ENCODE results near the gene PFKFB4. TPM values are rescaled to one million over a fixed set of nuclear protein-coding genes. Genes with fewer than 3 reads are reported as not detected.
A peak's percentile ranks its signal among the peaks of the same experiment; 100 is the strongest.

The PFKFB4 gene
- total RNA-seq (2021; fragmentation: NEBNext Ultra II Directional; extraction: Animal tissue kit (Norgen Biotek cat#: 25700)) (10.7 and 11.3 TPM in 2 replicates), polyA plus RNA-seq (2011; rRNA removed) (20.1 and 20.3 TPM in 2 replicates), polyA minus RNA-seq (2011; rRNA and poly(A)+ RNA removed) (17.4 and 24.1 TPM in 2 replicates)
- polyA plus RNA-seq (2011; cell fraction: cytosol; rRNA removed) = 21.1 TPM
- 47.8 TPM for polyA plus RNA-seq (2011; cell fraction: nucleus; rRNA removed)
- polyA plus RNA-seq (2012, experiment 1 of 2) = 10.5 to 17.4 TPM (median 13.7 TPM) in 4 replicates
- 11.5 TPM for polyA plus RNA-seq (2012, experiment 2 of 2)
- polyA plus RNA-seq (2013, experiment 1 of 2) = 7.8 TPM
- polyA plus RNA-seq (2013, experiment 2 of 2) = 7.2 TPM
- polyA minus RNA-seq (2011; cell fraction: cytosol; rRNA and poly(A)+ RNA removed) = 13.2 TPM
- 16.4 TPM for polyA minus RNA-seq (2011; cell fraction: nucleus; rRNA and poly(A)+ RNA removed)
- long read RNA-seq, experiment 1, partial matches to known transcripts = 2 of 8 reads
- long read RNA-seq, experiment 1, other reads (novel, unspliced or antisense) = 6 of 8 reads
- long read RNA-seq, experiment 2, partial matches to known transcripts = 1 of 2 reads
- long read RNA-seq, experiment 2, other reads (novel, unspliced or antisense) = 0 of 2 reads

DNA sequence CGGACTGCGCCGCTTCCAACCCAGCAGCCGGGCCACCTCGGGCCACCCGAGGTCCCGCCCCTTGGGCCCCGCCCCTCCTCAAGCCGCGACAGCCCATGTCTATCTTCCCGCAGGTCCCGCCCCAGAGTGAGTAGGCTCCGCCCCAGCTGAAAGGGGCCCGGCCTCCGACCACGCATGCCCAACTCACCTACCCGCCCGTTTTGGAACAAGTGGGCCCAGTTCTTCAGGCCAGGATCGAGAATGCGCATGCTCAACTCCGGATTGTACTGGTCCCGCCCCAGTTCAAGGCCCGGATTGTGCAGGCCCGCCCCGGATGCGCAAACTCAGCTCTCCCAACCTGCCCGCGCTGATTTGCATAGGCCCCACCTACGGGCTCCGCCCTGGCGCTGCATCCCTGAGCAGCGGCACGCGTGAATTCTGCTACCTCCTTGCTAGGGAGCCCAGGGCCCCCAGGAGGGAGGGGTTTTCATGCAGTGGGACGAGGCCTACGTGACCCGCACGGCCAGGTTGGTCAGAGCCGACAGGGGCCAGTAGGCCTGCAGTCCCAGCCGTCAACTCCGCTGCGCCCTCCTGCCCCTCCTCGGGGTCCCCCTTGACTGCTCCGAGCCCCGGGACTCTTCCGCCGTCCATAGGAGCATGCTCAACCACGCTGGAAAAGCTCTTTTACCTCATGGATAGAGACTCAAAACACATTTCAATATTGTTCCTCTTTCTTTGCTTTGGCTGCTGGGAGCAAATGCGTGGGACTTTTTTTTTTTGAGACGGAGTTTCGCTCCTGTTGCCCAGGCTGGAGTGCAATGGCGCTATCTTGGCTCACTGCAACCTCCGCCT lies at the start of gene PFKFB4:
TSS of gene PFKFB4 (minus strand) at position 8 of the 831 bp plus-strand sequence. CDS start 26 bp downstream, outside the sequence.
- Histone ChIP-seq H3K4me1 (replicated peaks in 1 of 4; ENCODE audit: control insufficient read depth in 3 of 4, insufficient read depth in 4 of 4, low read length in 3 of 4) (peaks cover 4 to 33% (median 22%) of the 10 kb centered on the region in 4 experiments), H3K9me3 (ENCODE audit: insufficient read depth in 2 of 2, low read depth in 1 of 2, low read length in 1 of 2) (no peaks in the 10 kb centered on the region), H3K23me2 (ENCODE audit: low read depth, low read length) (peaks cover 2% of the 10 kb centered on the region; the same call in 1 of the 2 replicates), H3K79me1 (ENCODE audit: low read depth, low read length) (peaks cover 11% of the 10 kb centered on the region), H3K4ac (replicated peaks; ENCODE audit: insufficient read length, low read depth, low read length) (no peak within 1 kb of the TSS), H2BK12ac (ENCODE audit: low read depth, low read length) (no peak within 1 kb of the TSS), H3K36me3 (ENCODE audit: control insufficient read depth in 2 of 4, insufficient read depth in 4 of 4, low read length in 3 of 4) (no peaks in the 10 kb centered on the region), H3K4me2 (ENCODE audit: insufficient read depth in 1 of 2, low read depth in 2 of 2, low read length in 2 of 2) (peak within 1 kb of the TSS; percentile 78 to 84), H2BK120ac (replicated peaks; ENCODE audit: low read depth, low read length) (no peak within 1 kb of the TSS), H2AK5ac (ENCODE audit: low read depth, low read length) (no peak within 1 kb of the TSS), H2BK5ac (ENCODE audit: low read depth, low read length) (peak within 1 kb of the TSS; percentile 79), H4K91ac (replicated peaks; ENCODE audit: insufficient read length, low read length) (peak within 1 kb of the TSS; percentile 25), H4K8ac (ENCODE audit: extremely low read depth, insufficient read depth, low read length) (peak within 1 kb of the TSS; percentile 1; the same call in 1 of the 2 replicates), H3K27me3 (replicated peaks in 1 of 4; ENCODE audit: control insufficient read depth in 3 of 4, extremely low read depth in 1 of 4, insufficient read depth in 3 of 4, low read length in 3 of 4) (no peaks in the 10 kb centered on the region), H2AFZ (ENCODE audit: low read length) (peak within 1 kb of the TSS; percentile 24; the same call in 1 of the 2 replicates), H4K20me1 (replicated peaks in 1 of 2; ENCODE audit: control insufficient read depth in 1 of 2, insufficient read depth in 2 of 2, low read length in 2 of 2) (peaks cover 0 to 3% of the 10 kb centered on the region in 2 experiments), H2BK20ac (ENCODE audit: low read length) (no peak within 1 kb of the TSS), H3K4me3 (ENCODE audit: extremely low read depth in 1 of 4, insufficient read depth in 2 of 4, low read depth in 3 of 4, low read length in 4 of 4) (peak within 1 kb of the TSS; percentile 67 to 90 (median 73)), H2BK15ac (ENCODE audit: low read length) (no peak within 1 kb of the TSS), H3K23ac (ENCODE audit: insufficient read length) (no peak within 1 kb of the TSS), H3K9ac (replicated peaks in 1 of 4; ENCODE audit: extremely low read depth in 1 of 4, low read depth in 3 of 4, low read length in 3 of 4) (peak within 1 kb of the TSS; percentile 65 to 84 (median 71)), H3K79me2 (ENCODE audit: control insufficient read depth in 1 of 2, insufficient read depth in 2 of 2, low read length in 2 of 2) (peaks cover 0 to 27% of the 10 kb centered on the region in 2 experiments; a peak in 1 of 4 replicates), H3K14ac (ENCODE audit: insufficient read length) (no peak within 1 kb of the TSS), H3K56ac (replicated peaks; ENCODE audit: insufficient read length, low read depth, low read length) (no peak within 1 kb of the TSS), H3K27ac (ENCODE audit: low read depth, low read length) (peak within 1 kb of the TSS; percentile 67), H4K5ac (ENCODE audit: insufficient read length, low read depth, low read length) (peak within 1 kb of the TSS; percentile 80), H3K18ac (ENCODE audit: extremely low read depth, low read length) (peak within 1 kb of the TSS; percentile 75)
- ChIA-PET POLR2A (ENCODE audit: partially characterized antibody) (interaction anchor here (0.8 to 6.0 kb wide), 22 partner anchors 10 to 327 kb away, joined by 3 to 34 read pairs (median 4); partner anchors contain the start of genes ATRIP, CCDC51, CELSR3 and COL7A1), CTCF (ENCODE audit: partially characterized antibody) (interaction anchor here (0.5 to 6.7 kb wide), 17 partner anchors 7 to 121 kb away, joined by 3 to 52 read pairs (median 8); partner anchors contain the start of genes CCDC51, SLC26A6 and TMA7)
- peak; percentile 82 for FAIRE-seq
- DNase-seq (ENCODE audit: low read depth in 1 of 2, low spot score in 2 of 2) = peak; percentile 99 to 100
- 2% methylated on average over 43 of the region's 53 CpGs; no CpG with 5 or more reads in 1 of the 2 experiments for WGBS, 2 experiments (ENCODE audit: extremely low coverage in 1 of 2, insufficient coverage in 1 of 2, insufficient read length in 1 of 2, insufficient replicate concordance in 2 of 2, low coverage in 1 of 2, low lambda C conversion rate in 2 of 2, missing lambda C conversion rate in 1 of 2)
- TF ChIP-seq SP1 (IDR thresholded peaks at IDR 0.05; ENCODE audit: low read depth, low read length) = no peak; the same call in 1 of the 2 replicates
- no peak for TF ChIP-seq SAP30 (IDR thresholded peaks at IDR 0.05; ENCODE audit: insufficient read depth, insufficient replicate concordance, low read length)
- no peak for TF ChIP-seq FOSL1 (IDR thresholded peaks at IDR 0.05; ENCODE audit: insufficient read depth, low read depth, low read length)
- TF ChIP-seq ATF3 (IDR thresholded peaks at IDR 0.05; ENCODE audit: insufficient read depth, low read depth, low read length) = no peak
- no peak; the same call in 1 of the 2 replicates for TF ChIP-seq YY1 (IDR thresholded peaks at IDR 0.05; ENCODE audit: low read depth, low read length)
- TF ChIP-seq CREB1 (IDR thresholded peaks at IDR 0.05) = peak; percentile 39; the same call in 1 of the 2 replicates

All from H1 (cell line).